GM06990 (cell line): ENCODE results near the gene GULP1.

Experiments used
- DNase-seq: peaks from one replicate; pipeline ENCODE4 v3.0.0-alpha.2; 2011; ENCODE audit not compliant: insufficient read length; ENCODE audit errors: extremely low read depth
- H3K27me3 ChIP-seq: replicated peaks from 2 replicates; pipeline ENCODE4 v1.6.0; 2011; ENCODE audit warnings: low read length; ENCODE audit not compliant: control insufficient read depth, insufficient read depth
- H3K36me3 ChIP-seq: 2 replicates; pipeline ENCODE4 v1.5.1; 2011; ENCODE audit warnings: low read length; ENCODE audit not compliant: control insufficient read depth, insufficient read depth
- H3K4me3 ChIP-seq: replicated peaks from 2 replicates; pipeline ENCODE4 v1.5.1; 2011; ENCODE audit warnings: low read depth, mild to moderate bottlenecking, control low read depth, low read length
- TF ChIP-seq, protein P1 (sequence below): IDR thresholded peaks from 2 replicates; pipeline ENCODE4 v1.5.1; 2011; ENCODE audit warnings: low read length, control low read depth, mild to moderate bottlenecking, inconsistent platforms; ENCODE audit not compliant: insufficient read depth, poor library complexity, severe bottlenecking

Gene GULP1

DNA sequence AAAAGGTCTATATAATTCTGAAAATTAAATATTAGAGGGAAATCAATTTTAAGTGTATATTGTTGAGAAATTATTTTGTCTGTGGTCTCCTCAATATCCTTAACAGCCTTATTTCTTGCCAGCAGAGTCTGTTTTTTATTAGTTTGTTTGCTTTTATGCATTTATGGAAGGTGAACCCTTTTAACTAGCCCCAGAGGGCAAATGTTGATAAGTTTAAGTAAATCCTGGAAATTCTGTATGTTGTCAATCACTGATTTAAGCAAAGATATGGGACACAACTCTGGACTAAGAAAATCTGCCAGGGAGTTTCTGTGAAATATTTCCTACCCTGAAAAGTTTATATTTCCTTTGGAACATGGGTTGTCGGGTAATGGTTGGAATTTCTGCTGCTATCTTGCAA, 343.0 kb downstream of the GULP1 start:
- H3K27me3 ChIP-seq: no peaks in the 10 kb centered on the region
- DNase-seq: no peak
- TF ChIP-seq, protein P1, sequence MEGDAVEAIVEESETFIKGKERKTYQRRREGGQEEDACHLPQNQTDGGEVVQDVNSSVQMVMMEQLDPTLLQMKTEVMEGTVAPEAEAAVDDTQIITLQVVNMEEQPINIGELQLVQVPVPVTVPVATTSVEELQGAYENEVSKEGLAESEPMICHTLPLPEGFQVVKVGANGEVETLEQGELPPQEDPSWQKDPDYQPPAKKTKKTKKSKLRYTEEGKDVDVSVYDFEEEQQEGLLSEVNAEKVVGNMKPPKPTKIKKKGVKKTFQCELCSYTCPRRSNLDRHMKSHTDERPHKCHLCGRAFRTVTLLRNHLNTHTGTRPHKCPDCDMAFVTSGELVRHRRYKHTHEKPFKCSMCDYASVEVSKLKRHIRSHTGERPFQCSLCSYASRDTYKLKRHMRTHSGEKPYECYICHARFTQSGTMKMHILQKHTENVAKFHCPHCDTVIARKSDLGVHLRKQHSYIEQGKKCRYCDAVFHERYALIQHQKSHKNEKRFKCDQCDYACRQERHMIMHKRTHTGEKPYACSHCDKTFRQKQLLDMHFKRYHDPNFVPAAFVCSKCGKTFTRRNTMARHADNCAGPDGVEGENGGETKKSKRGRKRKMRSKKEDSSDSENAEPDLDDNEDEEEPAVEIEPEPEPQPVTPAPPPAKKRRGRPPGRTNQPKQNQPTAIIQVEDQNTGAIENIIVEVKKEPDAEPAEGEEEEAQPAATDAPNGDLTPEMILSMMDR: no peak
- H3K4me3 ChIP-seq: no peak overlapping the region
- H3K36me3 ChIP-seq: no peaks in the 10 kb centered on the region
